Measurements from ENCODE around the gene CHAD.

- TF ChIP-seq YY1 (IDR thresholded peaks at IDR 0.05; ENCODE audit: low read depth), result no peak
- no peak for TF ChIP-seq RAD21 (IDR thresholded peaks at IDR 0.05; ENCODE audit: low read depth)
- TF ChIP-seq USF1 (IDR thresholded peaks at IDR 0.05), result no peak
- no peak for TF ChIP-seq CEBPB (IDR thresholded peaks at IDR 0.05)
- TF ChIP-seq, protein P1, sequence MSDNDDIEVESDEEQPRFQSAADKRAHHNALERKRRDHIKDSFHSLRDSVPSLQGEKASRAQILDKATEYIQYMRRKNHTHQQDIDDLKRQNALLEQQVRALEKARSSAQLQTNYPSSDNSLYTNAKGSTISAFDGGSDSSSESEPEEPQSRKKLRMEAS (IDR thresholded peaks at IDR 0.05), result no peak
- TF ChIP-seq TAF1 (IDR thresholded peaks at IDR 0.05; ENCODE audit: low read depth), result no peak
- no peak for TF ChIP-seq EP300 (IDR thresholded peaks at IDR 0.05; ENCODE audit: borderline replicate concordance)
Observed at GRCh38 chr17:50432125-50432762, 36.4 kb downstream of the CHAD start.
